NCI-H2196 (cell line): ENCODE measurements around the gene CYTIP.
"Not testable (repeated sequence)": the region's sequence is repeated elsewhere in the genome, so short reads cannot be mapped to it uniquely, and the experiment has no call there.

Source experiments
- DNase-seq: peaks from one replicate; lab custom pipeline; 2025; ENCODE audit not compliant: unreplicated experiment; lab: John Stamatoyannopoulos, UW

CYTIP gene

DNA sequence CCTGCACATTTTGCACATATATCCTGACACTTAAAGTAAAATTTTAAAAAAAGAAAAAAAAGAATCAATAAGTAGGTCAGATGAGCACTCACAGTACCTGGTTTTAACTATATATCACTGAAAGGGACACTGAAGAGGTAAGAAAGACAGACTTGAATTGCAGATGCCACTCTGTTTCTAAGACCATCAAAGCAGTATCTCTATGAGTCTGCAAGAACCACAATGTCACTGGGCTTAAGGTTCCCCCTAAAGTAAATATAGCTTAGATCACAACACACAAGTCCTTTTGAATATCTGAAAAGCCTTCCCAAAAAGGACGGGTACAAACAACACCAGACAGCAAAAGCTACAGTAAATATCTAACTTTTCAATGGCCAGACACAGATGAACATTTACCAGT is 57.6 kb downstream of the CYTIP start:
- no peak for DNase-seq

DNA sequence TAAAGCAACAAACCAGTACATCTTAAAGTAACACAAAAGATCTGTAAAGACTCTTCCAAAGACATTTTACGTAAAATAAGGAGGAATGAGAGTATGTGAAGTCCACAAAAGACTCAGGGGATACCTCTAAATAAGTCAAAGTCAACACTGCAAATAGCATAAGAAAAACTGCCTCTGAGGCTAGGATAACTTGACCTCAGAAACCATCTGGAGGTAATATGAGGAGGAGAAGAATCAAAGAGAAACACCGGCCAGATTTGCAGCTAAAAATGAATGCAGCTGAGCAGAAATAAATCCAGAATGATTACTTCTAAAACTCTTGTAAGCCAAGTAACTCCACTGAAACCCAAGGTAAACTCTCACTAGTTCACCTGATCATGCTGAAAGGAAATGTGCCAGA is 66.0 kb downstream of the CYTIP start:
- DNase-seq = no peak

DNA sequence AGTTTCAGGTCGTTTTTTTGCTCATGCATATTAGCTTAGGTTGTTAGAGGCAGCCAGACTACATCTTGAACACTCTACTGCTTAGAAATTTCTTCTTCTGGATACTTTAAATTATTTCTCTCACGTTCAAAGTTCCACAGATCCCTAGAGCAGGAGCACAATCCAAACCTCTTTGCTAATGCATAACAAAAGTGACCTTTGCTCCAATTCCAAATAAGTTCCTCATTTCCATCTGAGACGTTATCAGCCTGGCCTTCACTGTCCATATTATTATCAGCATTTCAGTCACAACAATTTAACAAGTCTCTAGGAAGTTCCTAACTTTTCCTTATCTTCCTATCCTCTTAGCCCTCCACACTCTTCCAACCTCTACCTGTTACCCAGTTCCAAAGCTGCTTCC is 67.8 kb downstream of the CYTIP start:
- DNase-seq = no peak

DNA sequence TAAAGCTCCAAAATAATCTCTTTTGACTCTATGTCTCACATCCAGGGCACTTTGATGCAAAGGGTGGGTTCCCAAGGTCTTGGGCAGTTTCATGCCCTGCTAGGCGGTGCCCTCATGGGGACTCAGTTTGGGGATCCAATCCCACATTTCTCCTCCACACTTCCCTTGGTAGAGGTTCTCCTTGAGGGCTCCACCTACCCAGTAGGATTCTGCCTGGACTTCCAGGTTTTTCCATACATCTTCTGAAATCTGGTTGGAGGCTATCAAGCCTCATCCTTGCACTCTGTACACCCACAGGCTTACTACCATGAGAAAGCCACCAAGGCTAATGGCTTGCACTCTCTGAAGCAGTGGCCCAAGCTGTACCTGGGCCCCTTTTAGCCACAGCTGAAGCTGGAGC is 68.5 kb downstream of the CYTIP start:
- no peak for DNase-seq

DNA sequence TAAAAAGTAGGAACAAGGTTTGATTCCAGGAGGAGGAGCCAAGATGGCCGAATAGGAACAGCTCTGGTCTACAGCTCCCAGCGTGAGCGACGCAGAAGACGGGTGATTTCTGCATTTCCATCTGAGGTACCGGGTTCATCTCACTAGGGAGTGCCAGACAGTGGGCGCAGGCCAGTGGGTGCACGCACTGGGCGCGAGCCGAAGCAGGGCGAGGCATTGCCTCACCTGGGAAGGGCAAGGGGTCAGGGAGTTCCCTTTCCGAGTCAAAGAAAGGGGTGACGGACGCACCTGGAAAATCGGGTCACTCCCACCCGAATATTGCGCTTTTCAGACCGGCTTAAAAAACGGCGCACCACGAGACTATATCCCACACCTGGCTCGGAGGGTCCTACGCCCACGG is 75.4 kb downstream of the CYTIP start:
- DNase-seq = not testable (repeated sequence)

DNA sequence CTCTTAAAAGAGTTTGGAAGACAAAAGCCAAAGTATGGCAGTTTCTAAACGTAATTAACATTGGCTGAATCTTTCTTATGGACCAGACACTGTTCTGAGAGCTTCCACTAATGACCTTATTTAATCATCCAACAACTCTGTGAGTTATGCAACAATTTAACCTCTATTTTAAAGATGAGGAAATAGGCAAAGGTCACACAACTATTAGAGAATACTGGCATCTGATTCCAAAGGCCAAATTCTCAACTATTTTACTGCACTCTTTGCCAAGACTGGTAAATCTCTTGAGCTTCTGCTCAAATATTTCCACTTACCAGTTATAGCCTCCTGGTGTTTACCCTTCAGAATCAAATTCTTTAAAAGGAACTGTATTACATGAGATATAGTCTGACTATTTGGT is 76.2 kb downstream of the CYTIP start:
- DNase-seq = no peak
